Measurements from ENCODE around the gene TTC28.
A peak's percentile ranks its signal among the peaks of the same experiment; 100 is the strongest.
"Not testable (repeated sequence)": the region's sequence is repeated elsewhere in the genome, so short reads cannot be mapped to it uniquely, and the experiment has no call there.

TTC28 gene

DNA sequence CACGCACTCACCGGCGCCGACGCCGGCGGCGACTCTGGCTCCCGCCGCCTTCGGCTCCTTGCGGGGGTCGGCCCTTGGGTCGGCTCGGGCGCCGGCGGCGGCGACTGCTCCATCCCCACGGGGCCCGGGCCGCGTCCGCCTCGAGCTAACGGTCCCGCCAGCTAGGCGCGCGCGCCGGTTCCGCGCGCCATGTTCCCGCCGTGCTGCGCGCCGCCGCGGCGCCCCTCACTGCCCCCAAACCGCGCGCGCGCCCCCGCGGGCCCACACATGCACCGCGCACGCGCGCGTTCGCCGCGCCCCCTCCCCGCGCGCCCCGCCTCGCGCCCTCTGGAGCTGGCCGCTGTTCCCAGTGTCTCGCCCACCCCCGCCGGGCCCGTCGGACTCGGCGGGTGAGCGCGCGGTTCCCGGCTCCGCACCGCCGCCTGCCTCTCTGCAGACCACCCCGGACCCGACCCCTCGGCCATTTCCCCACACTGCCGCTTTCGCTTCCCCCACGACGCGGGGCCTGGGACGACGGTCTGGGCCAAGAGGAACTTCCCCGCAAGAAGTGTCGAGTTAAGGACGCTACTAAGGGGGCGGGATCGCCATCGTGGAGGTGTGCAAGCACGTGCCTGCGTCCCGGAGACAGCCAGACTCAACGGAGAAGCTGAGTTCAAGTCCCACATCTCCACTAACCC lies at the start of gene TTC28:
Gene TTC28 (minus strand): TSS at position 230 of the 677 bp plus-strand sequence. CDS start 117 bp downstream, at position 113.
- peak within 1 kb of the TSS; percentile 55 for H3K4me3 ChIP-seq (ENCODE audit: low read depth, low read length)
- H3K27me3 ChIP-seq (replicated peaks), result peaks cover 13% of the 10 kb centered on the region
- H3K27ac ChIP-seq; H3K36me3 ChIP-seq (replicated peaks); in situ Hi-C loops (cut with HindIII; ENCODE audit: low pct_ligation_motif_present, low sequenced_read_pairs): not testable (repeated sequence)
- peak; percentile 28 for DNase-seq

DNA sequence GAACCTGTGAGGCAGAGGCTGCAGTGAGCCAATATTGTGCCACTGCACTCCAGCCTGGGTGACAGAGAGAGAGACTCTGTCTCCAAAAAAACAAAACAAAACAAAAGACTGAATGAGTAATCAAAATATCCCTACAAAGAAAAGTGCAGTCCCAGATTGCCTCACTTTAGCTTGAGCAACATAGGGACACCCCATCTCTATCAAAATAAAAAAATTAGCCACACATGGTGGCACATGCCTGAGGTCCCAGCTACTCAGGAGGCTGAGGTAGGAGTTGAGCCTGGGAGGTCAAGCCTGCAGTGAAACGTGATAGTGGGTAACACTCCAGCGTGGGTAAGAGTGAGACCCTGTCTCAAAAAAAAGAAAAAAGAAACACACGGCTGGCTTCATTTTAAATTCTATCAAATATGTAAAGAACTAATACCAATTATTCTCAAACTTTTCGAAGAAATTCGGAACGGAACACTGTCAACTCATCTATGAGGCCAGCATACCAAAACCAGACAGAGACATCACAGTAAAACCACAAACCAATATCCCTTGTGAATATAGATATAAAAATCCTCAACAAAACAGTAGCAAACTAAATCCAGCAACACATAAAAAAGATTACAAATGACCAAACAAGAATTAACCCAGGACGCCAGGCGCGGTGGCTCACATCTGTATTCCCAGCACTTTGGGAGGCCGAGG lies 49.1 kb upstream of the TTC28 start:
- Histone ChIP-seq H3K27me3 (replicated peaks) (no peaks in the 10 kb centered on the region), H3K36me3 (replicated peaks) (no peaks in the 10 kb centered on the region), H3K4me3 (ENCODE audit: low read depth, low read length) (no peak overlapping the region), H3K27ac (no peak overlapping the region)
- no peak for TF ChIP-seq CTCF (IDR thresholded peaks at IDR 0.05; ENCODE audit: low read depth, low read length, missing control alignments)
- no peak for DNase-seq
- in situ Hi-C loops (cut with HindIII; ENCODE audit: low pct_ligation_motif_present, low sequenced_read_pairs), result no loop called here

DNA sequence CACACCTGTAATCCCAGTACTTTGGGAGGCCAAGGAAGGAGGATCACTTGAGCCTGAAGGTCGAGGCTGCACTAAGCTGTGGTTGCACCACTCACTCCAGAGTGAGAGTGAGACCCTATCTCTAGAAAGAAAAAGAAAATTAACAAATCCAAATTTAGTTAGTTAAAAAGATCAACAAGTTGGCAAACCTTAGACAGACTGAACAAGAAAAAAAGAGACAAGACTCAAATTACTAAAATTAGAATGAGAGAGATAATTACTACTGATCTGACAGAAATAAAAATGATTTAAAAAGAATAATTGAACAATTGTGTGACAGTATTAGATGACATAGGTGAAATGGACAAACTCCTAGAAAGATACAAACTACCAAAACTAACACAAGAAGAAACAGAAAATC lies 48.4 kb upstream of the TTC28 start:
- Histone ChIP-seq H3K4me3 (ENCODE audit: low read depth, low read length) (no peak overlapping the region), H3K27me3 (replicated peaks) (no peaks in the 10 kb centered on the region), H3K36me3 (replicated peaks) (no peaks in the 10 kb centered on the region), H3K27ac (no peak overlapping the region)
- DNase-seq, result no peak
- no peak for TF ChIP-seq CTCF (IDR thresholded peaks at IDR 0.05; ENCODE audit: low read depth, low read length, missing control alignments)
- in situ Hi-C loops (cut with HindIII; ENCODE audit: low pct_ligation_motif_present, low sequenced_read_pairs), result no loop called here

DNA sequence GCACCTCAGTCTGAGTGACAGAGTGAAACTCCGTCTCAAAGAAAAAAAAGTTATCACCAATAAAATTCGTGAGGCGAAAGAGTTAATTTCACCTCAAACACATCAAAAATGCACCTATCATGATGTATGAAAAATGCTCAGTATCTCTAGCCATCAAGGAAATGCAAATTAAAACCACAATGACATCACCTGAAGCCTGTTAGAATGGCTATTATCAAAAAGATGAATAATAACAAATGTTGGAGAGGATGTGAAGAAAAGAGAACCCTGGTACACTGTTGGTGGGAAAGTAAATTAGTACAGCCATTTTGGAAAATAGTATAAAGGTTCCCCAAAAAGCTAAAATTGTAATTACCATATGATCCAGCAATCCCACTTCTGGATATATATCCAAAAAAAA lies 38.4 kb upstream of the TTC28 start:
- DNase-seq, result no peak
- in situ Hi-C loops (cut with HindIII; ENCODE audit: low pct_ligation_motif_present, low sequenced_read_pairs), result no loop called here
- TF ChIP-seq CTCF (IDR thresholded peaks at IDR 0.05; ENCODE audit: low read depth, low read length, missing control alignments), result no peak
- Histone ChIP-seq H3K4me3 (ENCODE audit: low read depth, low read length) (no peak overlapping the region), H3K36me3 (replicated peaks) (peaks cover 2% of the 10 kb centered on the region), H3K27me3 (replicated peaks) (no peaks in the 10 kb centered on the region), H3K27ac (no peak overlapping the region)

GRCh38 chr22:28716686-28717085 lies 37.0 kb upstream of the TTC28 start:
- Histone ChIP-seq H3K27me3 (replicated peaks) (no peaks in the 10 kb centered on the region), H3K36me3 (replicated peaks) (peaks cover 2% of the 10 kb centered on the region), H3K27ac (no peak overlapping the region), H3K4me3 (ENCODE audit: low read depth, low read length) (no peak overlapping the region)
- TF ChIP-seq CTCF (IDR thresholded peaks at IDR 0.05; ENCODE audit: low read depth, low read length, missing control alignments), result no peak
- in situ Hi-C loops (cut with HindIII; ENCODE audit: low pct_ligation_motif_present, low sequenced_read_pairs), result no loop called here
- peak; percentile 51 for DNase-seq

GRCh38 chr22:28715611-28716010 lies 36.0 kb upstream of the TTC28 start:
- H3K36me3 ChIP-seq (replicated peaks), result peaks cover 2% of the 10 kb centered on the region
- H3K27me3 ChIP-seq (replicated peaks), result no peaks in the 10 kb centered on the region
- no peak for TF ChIP-seq CTCF (IDR thresholded peaks at IDR 0.05; ENCODE audit: low read depth, low read length, missing control alignments)
- no peak overlapping the region for H3K4me3 ChIP-seq (ENCODE audit: low read depth, low read length)
- H3K27ac ChIP-seq, result no peak overlapping the region
- in situ Hi-C loops (cut with HindIII; ENCODE audit: low pct_ligation_motif_present, low sequenced_read_pairs), result no loop called here
- no peak for DNase-seq

All from brain microvascular endothelial cell (primary cell).